ENCODE data around the gene RNF208. TPM values are rescaled to one million over a fixed set of nuclear protein-coding genes. Genes with fewer than 3 reads are reported as not detected.

The RNF208 gene
- polyA plus RNA-seq, 1 donor, result 11.0 TPM

DNA sequence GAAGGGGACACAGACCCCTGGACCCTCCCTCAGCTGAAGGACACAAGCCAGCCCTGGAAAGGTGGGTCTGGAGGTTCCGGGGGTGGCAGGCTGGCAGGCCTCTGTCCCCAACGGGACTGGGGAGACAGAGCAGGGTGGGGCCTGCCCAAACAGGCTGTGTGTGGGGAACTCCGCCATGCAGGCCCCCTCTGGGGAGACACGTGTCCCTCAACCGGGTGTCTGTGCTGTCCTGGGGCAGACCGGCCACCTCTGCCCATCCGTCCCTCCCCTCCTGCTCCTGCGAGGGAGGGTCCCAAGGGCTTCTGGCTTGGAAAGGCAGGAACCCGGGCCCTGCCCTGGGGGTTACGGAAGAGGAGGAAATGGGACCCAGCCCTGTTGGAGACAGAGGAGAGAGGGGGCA lies 10.1 kb upstream of the RNF208 start:
- H3K36me3 ChIP-seq (ENCODE audit: control insufficient read depth, insufficient read depth, low read length), result peaks cover 18% of the 10 kb centered on the region
- peaks cover 32% of the 10 kb centered on the region for H3K9me3 ChIP-seq (ENCODE audit: control insufficient read depth, low read depth, low read length)
- no CpG with 5 or more reads among the region's 10 CpGs for WGBS (ENCODE audit: insufficient coverage, low lambda C conversion rate)
- no peaks in the 10 kb centered on the region for H3K27me3 ChIP-seq (ENCODE audit: control insufficient read depth, insufficient read depth, low read length)
- peak in 1 of 2 donors; percentile 30 for DNase-seq
- peaks cover 70% of the 10 kb centered on the region for H3K4me1 ChIP-seq (ENCODE audit: control insufficient read depth, insufficient read depth, low read length)
- H3K27ac ChIP-seq (ENCODE audit: low read length), result peak overlapping the region; percentile 91
- peak overlapping the region; percentile 20 for H3K4me3 ChIP-seq (ENCODE audit: low read length)

DNA sequence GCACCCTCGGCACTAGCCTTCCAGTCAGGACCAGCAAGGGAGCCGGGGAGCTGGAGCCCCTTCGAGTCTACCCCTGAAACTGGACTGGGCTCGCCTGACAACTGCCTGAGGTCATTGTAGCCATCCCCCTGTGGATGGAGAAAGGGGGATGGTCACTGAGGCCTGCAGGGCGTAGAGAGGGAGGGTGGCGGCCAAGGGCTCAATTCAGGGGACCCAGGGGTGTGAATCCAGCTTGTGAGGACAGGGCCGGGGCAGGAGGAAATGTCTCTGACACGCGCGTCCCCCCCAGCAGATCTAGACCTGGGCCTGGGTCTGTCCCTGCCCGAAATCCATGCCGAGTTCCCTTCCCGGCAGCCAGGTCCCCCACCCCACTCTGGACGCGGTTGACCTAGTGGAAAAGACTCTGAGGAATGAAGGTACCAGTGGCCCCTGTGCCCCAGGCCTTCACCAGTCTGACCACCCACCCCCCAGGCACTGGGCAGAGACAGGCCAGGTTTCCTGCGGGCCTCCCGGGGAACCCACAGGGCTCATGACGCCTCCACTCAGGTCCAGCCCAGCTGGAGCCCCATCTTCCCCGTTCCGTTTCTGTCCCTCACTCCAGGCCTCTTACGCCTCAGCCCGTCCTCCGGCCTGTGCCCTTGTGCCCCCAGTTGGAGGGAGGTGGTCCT lies 9.5 kb upstream of the RNF208 start:
- Histone ChIP-seq H3K27ac (ENCODE audit: low read length) (peak overlapping the region; percentile 91), H3K4me1 (ENCODE audit: control insufficient read depth, insufficient read depth, low read length) (peaks cover 70% of the 10 kb centered on the region), H3K27me3 (ENCODE audit: control insufficient read depth, insufficient read depth, low read length) (no peaks in the 10 kb centered on the region), H3K36me3 (ENCODE audit: control insufficient read depth, insufficient read depth, low read length) (peaks cover 18% of the 10 kb centered on the region), H3K4me3 (ENCODE audit: low read length) (peak overlapping the region; percentile 20), H3K9me3 (ENCODE audit: control insufficient read depth, low read depth, low read length) (peaks cover 32% of the 10 kb centered on the region)
- no CpG with 5 or more reads among the region's 23 CpGs for WGBS (ENCODE audit: insufficient coverage, low lambda C conversion rate)
- DNase-seq, result peak in 1 of 2 donors; percentile 27

DNA sequence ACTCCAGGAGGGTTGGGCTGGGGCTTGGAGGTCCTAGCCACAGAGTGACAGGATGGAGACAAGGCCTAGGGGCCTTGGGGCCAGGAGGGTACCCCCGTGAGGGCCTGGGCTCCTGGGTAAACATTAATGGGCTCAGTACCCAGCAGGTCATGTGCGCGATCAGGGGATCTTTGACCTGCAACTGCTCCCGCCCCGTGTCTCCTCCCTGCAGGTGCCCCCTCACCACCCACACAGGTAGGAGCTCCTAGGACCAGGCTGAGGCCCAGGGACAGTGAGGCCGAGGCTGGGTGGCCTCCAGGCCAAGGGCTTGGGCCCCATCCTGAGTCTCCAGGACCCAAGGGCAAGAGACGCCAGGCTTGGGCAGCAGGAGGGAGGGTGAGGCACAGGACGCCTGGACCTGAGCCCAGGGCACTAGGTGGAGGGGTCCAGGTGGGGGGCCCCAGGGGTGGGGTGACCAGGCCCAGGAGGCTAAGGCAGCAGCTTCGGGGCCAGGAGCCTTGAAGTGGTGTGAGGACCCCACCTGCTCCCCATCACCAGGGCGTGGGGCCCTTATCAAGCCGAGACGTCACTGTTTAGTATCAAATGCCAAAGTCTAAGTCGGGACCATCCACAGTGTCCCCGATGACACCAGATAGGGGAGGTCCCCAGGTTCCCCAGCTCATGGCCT lies 8.8 kb upstream of the RNF208 start, which contains the start of gene SLC34A3:
SLC34A3 (plus strand) TSS at position 197 of the 667 bp plus-strand sequence. CDS start 802 bp downstream, outside the sequence.
- peaks cover 77% of the 10 kb centered on the region for H3K4me1 ChIP-seq (ENCODE audit: control insufficient read depth, insufficient read depth, low read length)
- H3K27ac ChIP-seq (ENCODE audit: low read length), result peak within 1 kb of the TSS; percentile 91
- H3K4me3 ChIP-seq (ENCODE audit: low read length), result peak within 1 kb of the TSS; percentile 21
- no peaks in the 10 kb centered on the region for H3K27me3 ChIP-seq (ENCODE audit: control insufficient read depth, insufficient read depth, low read length)
- peaks cover 28% of the 10 kb centered on the region for H3K9me3 ChIP-seq (ENCODE audit: control insufficient read depth, low read depth, low read length)
- DNase-seq, result peak; percentile 94 to 97
- peaks cover 18% of the 10 kb centered on the region for H3K36me3 ChIP-seq (ENCODE audit: control insufficient read depth, insufficient read depth, low read length)
- no CpG with 5 or more reads among the region's 14 CpGs for WGBS (ENCODE audit: insufficient coverage, low lambda C conversion rate)

DNA sequence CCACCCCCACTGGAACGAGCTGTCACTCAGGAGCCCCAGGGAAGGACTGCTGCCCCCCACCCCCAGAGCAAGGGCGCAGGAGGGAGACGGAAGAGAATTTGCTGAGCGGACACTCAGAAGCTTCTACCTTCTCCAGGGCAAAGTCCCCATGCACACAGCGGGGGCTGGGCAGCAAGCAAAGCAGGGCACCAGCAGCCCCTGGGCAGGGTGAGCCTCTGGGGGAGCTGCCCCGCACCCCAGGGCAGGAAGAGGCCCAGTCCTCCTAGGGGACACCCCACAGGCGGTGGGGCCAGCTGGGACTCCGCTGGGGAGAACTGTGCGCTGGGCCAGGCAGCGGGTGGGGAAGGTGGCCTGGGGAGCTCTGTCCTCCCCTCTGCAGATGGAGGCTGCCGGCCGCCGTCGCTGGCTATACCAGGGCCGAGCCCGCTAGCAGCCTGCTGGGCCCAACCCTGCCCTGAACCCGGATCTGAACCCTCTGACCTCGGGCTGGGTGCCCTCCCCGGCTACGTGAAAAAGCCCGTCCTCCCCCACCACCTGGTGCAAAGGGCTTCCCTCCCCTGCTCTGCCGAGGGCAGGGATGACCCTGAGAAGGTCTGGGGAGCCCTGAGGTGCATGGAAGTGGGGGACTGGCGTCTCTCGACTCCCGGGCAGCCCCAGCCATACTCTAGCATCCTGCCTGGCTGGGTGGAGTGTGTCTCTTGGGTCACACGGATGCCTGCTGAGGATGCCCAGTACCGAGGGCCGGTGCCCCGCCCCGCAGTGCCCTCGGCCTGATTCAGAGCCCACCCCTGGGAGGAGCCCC lies 8.1 kb upstream of the RNF208 start:
- peaks cover 18% of the 10 kb centered on the region for H3K36me3 ChIP-seq (ENCODE audit: control insufficient read depth, insufficient read depth, low read length)
- WGBS (ENCODE audit: insufficient coverage, low lambda C conversion rate), result no CpG with 5 or more reads among the region's 31 CpGs
- DNase-seq, result peak; percentile 83 to 92
- H3K4me1 ChIP-seq (ENCODE audit: control insufficient read depth, insufficient read depth, low read length), result peaks cover 79% of the 10 kb centered on the region
- H3K27ac ChIP-seq (ENCODE audit: low read length), result peak overlapping the region; percentile 91
- H3K4me3 ChIP-seq (ENCODE audit: low read length), result peak overlapping the region; percentile 21
- no peaks in the 10 kb centered on the region for H3K27me3 ChIP-seq (ENCODE audit: control insufficient read depth, insufficient read depth, low read length)
- peaks cover 25% of the 10 kb centered on the region for H3K9me3 ChIP-seq (ENCODE audit: control insufficient read depth, low read depth, low read length)

DNA sequence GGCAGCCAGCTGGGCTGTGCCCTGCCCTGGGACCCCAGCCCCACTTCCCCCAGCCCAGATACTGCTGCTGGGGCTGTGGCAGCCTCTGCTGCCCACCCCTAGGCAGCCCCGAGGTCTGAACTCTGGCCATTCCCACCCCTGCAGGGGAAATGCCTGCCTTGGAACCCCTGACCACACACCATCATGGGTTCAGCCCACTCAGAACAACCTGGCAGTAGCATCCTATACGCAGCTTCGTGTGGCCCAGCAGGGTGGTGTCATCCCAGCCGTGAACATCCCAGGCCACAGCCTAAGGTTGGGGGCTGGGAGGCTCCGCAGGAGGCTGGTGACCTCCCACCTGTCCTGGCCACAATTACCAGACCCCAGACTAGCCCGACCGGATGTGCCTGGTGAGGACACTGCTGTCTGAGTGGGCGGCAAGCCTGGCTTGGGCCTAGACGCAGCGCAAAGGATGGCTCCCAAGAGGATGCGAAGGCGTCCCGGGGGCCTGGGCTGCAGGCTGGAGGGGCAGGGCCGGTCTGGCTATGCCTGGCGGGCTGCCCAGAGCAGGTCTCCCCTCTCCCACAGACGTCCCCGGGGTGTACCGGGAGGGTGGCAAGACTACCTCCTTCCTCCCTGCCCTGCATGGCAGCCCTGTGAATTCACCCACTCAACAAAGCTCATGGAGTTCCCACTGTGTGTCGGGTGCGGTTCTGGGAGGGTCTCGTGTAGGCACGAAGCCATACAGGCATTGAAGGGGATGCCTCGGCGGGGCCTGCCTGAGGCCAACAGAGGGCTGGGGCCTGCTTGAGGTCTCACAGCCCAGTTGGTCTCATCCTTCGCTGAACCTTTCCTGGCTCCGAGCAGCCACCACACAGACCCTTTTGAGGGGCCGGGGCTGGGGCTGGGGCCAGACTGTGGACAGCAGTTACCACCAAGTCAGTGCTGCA lies 7.2 kb upstream of the RNF208 start:
- peaks cover 18% of the 10 kb centered on the region for H3K36me3 ChIP-seq (ENCODE audit: control insufficient read depth, insufficient read depth, low read length)
- H3K4me3 ChIP-seq (ENCODE audit: low read length), result peak overlapping the region; percentile 41
- H3K9me3 ChIP-seq (ENCODE audit: control insufficient read depth, low read depth, low read length), result peaks cover 25% of the 10 kb centered on the region
- H3K27ac ChIP-seq (ENCODE audit: low read length), result peak overlapping the region; percentile 91
- WGBS (ENCODE audit: insufficient coverage, low lambda C conversion rate), result no CpG with 5 or more reads among the region's 27 CpGs
- H3K27me3 ChIP-seq (ENCODE audit: control insufficient read depth, insufficient read depth, low read length), result no peaks in the 10 kb centered on the region
- DNase-seq, result peak in 1 of 2 donors; percentile 23
- H3K4me1 ChIP-seq (ENCODE audit: control insufficient read depth, insufficient read depth, low read length), result peaks cover 80% of the 10 kb centered on the region

DNA sequence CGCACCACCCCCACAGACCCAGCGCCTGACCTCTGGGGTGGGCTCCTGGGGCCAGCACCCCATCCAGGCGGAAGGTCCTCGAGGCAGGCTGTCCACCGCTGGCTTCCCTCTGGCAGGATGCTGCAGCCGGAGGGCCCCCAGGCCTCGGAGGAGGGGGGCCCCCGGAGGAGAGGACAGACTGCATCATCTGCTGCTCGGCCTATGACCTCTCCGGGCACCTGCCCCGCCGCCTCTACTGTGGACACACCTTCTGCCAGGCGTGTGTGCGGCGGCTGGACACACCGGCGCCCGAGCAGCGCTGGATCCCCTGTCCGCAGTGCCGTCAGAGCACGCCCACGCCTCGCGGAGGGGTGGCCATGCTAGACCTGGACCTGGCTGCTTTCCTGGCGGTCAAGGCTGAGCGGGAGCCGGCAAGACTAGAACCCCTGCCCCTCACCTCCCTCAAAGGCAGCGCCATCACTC lies 6.5 kb upstream of the RNF208 start:
- DNase-seq, result peak in 1 of 2 donors; percentile 51
- H3K4me3 ChIP-seq (ENCODE audit: low read length), result peak overlapping the region; percentile 41
- peaks cover 18% of the 10 kb centered on the region for H3K36me3 ChIP-seq (ENCODE audit: control insufficient read depth, insufficient read depth, low read length)
- peaks cover 83% of the 10 kb centered on the region for H3K4me1 ChIP-seq (ENCODE audit: control insufficient read depth, insufficient read depth, low read length)
- peak overlapping the region; percentile 91 for H3K27ac ChIP-seq (ENCODE audit: low read length)
- no peaks in the 10 kb centered on the region for H3K27me3 ChIP-seq (ENCODE audit: control insufficient read depth, insufficient read depth, low read length)
- no CpG with 5 or more reads among the region's 29 CpGs for WGBS (ENCODE audit: insufficient coverage, low lambda C conversion rate)
- H3K9me3 ChIP-seq (ENCODE audit: control insufficient read depth, low read depth, low read length), result peaks cover 21% of the 10 kb centered on the region

DNA sequence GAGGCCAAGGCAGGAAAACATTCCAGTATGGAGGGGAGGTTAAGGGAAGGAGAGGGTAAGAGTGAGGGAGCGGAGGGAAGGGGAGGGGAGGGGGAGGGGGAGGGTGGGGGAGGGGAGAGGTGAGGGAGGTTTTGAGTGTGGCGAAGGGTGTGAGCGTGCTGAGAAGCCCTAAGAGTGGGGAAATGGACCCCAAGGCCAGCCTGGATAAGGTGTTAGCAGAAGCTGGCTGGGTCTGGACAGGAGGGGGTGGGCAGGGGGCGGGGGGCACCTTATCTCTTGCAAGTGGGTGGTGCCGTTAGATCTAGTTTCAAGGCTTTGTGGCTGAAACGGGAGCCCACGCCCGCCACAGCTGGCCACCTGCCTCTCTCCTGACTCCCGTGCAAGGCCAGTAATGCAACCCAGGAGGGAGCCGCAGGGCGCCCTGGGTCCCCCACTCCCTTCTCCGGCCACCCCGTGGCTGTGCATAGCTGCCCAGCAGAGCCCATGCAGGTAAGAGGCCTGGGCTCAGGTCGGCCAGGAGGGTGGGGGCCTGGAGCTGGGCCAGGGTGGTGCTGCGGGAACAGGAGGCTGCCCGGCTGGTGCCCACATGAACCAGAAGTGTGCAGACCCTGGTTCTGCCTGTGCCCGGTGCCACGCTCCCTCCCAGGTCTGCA lies 5.9 kb upstream of the RNF208 start:
- peaks cover 85% of the 10 kb centered on the region for H3K4me1 ChIP-seq (ENCODE audit: control insufficient read depth, insufficient read depth, low read length)
- no CpG with 5 or more reads among the region's 18 CpGs for WGBS (ENCODE audit: insufficient coverage, low lambda C conversion rate)
- peaks cover 13% of the 10 kb centered on the region for H3K36me3 ChIP-seq (ENCODE audit: control insufficient read depth, insufficient read depth, low read length)
- H3K27ac ChIP-seq (ENCODE audit: low read length), result peak overlapping the region; percentile 91
- peaks cover 16% of the 10 kb centered on the region for H3K9me3 ChIP-seq (ENCODE audit: control insufficient read depth, low read depth, low read length)
- H3K4me3 ChIP-seq (ENCODE audit: low read length), result peak overlapping the region; percentile 41
- H3K27me3 ChIP-seq (ENCODE audit: control insufficient read depth, insufficient read depth, low read length), result no peaks in the 10 kb centered on the region
- DNase-seq, result peak in 1 of 2 donors; percentile 41

DNA sequence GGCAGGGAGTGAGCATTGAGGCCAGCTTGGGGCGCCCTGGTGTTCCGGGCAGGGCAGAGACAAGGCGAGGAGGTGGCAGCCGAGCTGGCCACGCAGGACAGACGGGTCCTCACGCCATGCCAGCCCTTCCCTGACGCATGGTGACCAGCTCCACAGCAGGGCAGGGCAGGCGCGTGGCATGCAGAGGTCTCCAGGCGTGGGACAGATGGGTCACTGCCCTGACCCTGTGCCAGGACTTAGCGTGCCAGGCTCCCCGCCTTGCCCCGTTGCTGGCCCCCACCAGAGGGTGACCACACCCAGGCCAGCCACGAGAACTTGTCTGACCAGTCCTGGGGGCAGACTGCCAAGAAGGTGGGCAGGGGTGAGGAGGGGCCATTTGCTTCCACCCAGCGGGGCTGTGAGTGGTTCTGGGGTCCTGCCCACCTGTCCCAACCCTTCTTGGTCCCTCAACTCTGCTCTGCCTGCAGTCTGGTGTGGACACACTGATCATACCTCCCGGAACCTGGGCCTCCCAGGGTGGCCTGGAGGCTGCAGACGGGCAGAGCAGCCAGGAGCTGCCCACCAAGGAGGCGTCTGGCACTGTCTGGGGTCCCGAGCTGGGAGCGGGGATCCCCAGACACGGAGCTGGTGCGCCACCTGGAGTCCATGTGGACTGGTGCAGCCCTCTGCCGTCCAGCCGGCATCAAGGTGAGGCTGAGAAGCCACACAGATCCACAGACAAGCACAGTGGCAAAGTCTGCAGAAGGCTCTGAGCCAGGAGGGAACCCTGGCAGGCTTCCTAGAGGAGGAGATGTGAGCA lies 5.2 kb upstream of the RNF208 start, which contains the start of gene RNF224:
RNF224 (plus strand) TSS at position 449 of the 799 bp plus-strand sequence. CDS start 834 bp downstream, outside the sequence.
- WGBS (ENCODE audit: insufficient coverage, low lambda C conversion rate), result no CpG with 5 or more reads among the region's 25 CpGs

More for the DNA sequence above, 5.2 kb upstream of the RNF208 start, which contains the start of gene RNF224:
- no peaks in the 10 kb centered on the region for H3K27me3 ChIP-seq (ENCODE audit: control insufficient read depth, insufficient read depth, low read length)
- peak within 1 kb of the TSS; percentile 41 for H3K4me3 ChIP-seq (ENCODE audit: low read length)
- DNase-seq, result peak; percentile 80 to 85
- H3K4me1 ChIP-seq (ENCODE audit: control insufficient read depth, insufficient read depth, low read length), result peaks cover 84% of the 10 kb centered on the region
- H3K36me3 ChIP-seq (ENCODE audit: control insufficient read depth, insufficient read depth, low read length), result peaks cover 8% of the 10 kb centered on the region
- H3K9me3 ChIP-seq (ENCODE audit: control insufficient read depth, low read depth, low read length), result peaks cover 9% of the 10 kb centered on the region
- H3K27ac ChIP-seq (ENCODE audit: low read length), result peak within 1 kb of the TSS; percentile 91
